ENCODE data around the gene CYB5R4.

CYB5R4 gene

GRCh38 chr6:83859410-83860358 is at the start of gene CYB5R4:
Gene CYB5R4, plus strand, starts transcription at chr6:83859689. Its CDS starts 94 bp downstream, at chr6:83859783.
- peak; percentile 83 for DNase-seq

DNA sequence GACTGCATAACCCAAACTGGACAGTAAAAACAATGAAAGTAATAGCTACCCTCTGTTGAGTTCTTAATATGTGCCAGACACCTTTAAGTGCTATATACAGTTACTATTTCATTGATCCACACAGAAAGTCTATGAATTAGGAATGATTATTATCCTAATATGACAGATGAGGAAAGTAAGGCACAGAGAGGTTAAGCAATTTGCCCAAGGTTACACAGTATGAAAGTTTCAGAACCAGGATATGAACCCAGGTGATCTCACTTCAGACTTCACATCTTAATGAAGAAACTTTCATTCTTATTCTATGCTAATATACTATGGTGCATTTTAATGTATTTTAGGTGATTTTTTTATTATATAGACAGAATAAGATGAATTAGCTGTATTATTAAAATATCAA is 46.9 kb upstream of the CYB5R4 start:
- DNase-seq: no peak

DNA sequence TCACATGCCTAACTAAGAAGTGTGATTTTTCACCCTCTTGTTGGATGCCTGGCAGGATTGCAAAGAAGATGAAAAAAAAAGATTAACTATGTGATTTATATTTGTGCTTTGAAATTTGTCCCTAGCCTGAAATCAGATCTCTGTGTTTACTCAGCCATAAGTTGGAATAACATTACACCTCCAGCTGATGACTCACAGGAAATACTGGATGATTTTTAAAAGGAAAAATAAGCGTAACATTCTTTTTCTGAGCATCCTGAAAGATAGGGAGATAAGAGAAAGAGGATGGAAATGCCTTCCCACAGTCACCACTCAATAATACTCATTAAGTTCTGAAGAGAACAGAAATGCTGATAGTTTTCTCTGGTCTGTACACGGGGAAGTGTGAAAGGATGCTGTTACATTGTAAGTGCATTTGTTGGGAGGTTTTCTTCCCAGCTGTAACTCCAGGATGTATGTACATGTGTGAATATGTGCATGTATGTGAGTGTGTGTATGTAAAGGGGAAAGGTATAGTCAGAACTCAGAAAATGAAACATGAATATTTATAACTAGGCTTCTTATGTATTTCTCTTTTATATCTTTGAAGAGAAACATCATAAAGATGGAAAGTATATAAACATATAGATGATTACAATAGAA is 43.7 kb upstream of the CYB5R4 start:
- no peak for DNase-seq

DNA sequence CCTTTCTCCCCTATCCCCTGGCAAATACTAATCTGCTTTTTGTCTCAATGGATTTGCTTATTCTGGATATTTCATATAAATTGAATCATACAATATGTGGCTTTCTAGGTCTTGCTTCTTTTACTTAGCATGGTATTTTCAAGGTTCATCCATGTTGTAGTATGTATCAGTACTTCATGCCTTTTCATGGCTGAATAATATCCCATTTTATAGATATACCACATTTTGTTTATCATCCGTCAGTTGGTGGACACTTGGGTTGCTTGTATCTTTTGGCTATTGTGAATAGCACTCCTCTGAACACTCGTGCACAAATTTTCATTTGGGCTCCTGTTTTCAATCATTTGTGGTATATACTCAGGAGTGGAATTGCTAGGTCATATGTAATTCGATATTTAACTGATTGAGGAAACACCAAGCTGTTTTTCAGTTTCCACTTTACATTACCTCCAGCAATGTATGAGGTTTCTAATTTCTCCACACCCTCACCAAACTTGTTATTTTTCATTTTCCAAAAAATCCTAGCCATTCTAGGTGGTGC is 36.8 kb upstream of the CYB5R4 start:
- no peak for DNase-seq

DNA sequence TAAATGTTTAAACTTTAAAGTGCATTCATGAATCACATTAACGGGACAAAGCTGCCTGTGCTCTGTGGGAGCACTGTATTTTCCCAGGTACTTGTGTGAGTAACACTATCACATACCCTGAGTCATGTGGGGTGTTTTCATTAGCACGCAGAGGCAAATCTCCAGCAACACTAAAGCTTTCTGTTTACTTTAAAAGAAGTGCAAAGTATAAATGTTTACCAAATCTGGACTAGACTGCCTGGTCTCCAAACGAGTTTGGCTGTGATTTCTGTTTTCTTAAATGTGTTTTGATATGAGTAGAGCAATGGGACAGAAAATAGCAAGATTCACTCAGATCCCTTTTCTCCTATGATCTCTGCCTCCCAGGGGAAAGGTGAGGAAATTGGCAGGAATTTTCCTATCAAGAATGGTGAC is 35.1 kb upstream of the CYB5R4 start:
- DNase-seq: no peak

GRCh38 chr6:83824831-83825230 is 34.7 kb upstream of the CYB5R4 start:
- DNase-seq: no peak

DNA sequence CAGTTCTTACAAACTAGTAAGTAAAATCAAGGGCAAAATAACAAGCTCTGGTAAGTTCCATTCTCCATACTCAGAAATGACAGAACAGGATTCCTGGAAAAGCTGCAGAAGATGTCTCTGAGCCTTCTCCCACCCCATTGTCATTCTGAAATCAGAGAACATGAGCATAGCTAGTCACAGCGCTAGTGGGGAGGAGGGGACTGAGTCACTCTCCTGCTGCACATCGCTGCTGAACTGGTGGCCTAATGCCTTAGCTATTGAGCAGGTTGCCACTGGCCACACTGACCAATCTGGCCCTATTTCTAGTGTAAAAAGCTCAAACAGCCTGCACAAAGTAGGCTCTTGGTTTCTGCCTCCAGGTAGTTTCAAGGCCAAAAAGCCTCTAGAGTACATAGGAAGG is 32.4 kb upstream of the CYB5R4 start:
- DNase-seq: no peak

- no peak for DNase-seq
Measured at GRCh38 chr6:83838727-83839126, 20.8 kb upstream of the CYB5R4 start.

- DNase-seq: no peak
Measured at GRCh38 chr6:83844170-83844569, 15.3 kb upstream of the CYB5R4 start.

GRCh38 chr6:83846291-83846690 is 13.2 kb upstream of the CYB5R4 start:
- DNase-seq: no peak

DNA sequence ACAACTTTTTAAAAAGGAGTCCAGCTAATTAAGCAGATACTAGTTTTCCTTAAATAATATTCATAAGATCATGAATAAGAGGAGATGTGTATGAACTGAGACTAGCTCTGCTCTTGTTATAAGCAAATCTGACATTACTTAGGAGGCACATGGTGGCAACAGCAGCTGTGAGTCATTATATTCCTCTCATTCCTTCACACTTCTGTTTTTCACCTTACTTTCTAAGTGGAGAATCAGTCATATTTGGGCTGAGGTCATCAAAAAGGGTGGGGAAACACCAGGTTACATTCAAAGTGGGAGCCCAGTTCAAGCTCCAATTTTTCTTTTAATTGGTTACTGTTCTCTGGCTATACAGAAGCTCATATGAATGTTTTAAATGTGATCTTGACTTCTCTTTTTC is 12.3 kb upstream of the CYB5R4 start:
- no peak for DNase-seq

- no peak for DNase-seq
Measured at GRCh38 chr6:83849127-83849526, 10.4 kb upstream of the CYB5R4 start.

GRCh38 chr6:83849610-83850009 is 9.9 kb upstream of the CYB5R4 start:
- DNase-seq: no peak

DNA sequence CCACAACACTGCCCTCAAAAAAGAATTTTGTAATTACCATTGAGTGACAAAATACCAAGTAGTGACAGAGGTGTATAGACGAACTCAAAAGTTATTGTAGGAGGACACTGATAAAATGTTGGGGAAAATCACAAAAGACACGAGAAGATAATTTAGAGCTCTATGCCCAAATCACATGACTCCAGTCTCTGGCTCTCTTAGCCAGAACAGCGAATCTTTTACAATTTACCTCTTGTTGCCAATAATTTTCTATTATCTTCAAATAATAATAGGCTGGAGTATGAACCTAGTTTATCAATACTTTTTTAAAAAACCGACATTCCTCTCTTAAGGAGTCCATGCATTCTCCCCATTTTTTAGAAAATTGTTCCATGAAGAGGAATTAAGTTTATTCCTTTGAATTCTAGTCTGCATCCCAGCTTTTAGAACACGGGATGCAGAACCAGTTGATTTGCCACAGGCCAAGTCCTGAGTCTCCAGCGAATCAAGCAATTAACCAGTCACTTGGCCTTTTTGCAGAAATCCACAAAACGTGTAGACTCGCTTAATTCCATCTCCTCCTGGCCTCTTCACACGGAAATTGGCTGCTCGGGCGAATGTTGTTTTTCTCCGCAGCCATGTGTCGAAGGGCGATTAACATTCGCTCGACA is 6.8 kb upstream of the CYB5R4 start:
- DNase-seq: peak; percentile 49

- DNase-seq: peak; percentile 61
Measured at GRCh38 chr6:83853178-83854000, 6.1 kb upstream of the CYB5R4 start, which contains the start of gene RIPPLY2. Gene RIPPLY2, plus strand, starts transcription at chr6:83853360. Its CDS starts 57 bp downstream, at chr6:83853417.

DNA sequence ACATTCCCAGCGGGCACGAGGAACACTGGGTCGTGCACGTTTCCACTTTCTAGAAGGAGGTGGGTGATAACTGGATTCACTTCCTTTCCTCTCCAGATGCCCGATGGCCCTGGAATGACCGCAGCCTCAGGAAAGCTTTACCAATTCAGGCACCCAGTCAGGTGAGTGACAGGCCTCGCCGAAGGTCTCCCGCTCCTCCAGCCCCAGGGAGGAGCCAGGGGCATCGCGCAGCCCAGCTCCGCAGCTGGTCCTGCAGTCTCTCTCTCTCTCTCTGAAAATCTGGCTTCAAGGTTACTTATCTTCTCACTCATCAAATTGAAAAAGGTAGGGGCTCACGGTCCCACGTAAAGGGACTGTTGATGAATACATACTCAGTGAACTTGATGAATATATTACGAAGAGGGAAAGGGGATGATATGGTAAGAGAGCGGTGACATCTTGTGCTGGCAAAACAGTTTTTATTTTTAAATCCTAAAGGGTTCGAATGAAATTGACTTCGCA is 5.4 kb upstream of the CYB5R4 start:
- DNase-seq: peak; percentile 30

DNA sequence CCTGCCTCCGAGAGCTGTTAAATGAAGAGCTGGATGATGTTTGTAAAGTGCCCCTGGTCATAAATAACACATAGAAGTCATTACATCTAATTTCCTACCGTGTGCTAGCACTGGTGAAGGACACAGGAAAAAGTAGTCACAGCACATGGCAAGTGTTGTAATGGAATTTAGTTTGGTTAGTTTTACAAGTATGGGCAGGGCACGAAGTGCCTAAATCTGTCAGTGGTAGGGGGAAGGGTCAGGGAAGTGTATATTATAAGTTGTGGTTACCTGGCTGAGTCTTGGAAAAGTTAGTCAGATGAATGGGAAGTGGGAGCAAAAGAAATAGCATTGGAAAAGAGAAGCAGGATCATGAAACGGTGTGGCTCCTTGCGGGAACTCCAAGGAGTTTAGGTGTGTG is 4.7 kb upstream of the CYB5R4 start:
- no peak for DNase-seq

DNA sequence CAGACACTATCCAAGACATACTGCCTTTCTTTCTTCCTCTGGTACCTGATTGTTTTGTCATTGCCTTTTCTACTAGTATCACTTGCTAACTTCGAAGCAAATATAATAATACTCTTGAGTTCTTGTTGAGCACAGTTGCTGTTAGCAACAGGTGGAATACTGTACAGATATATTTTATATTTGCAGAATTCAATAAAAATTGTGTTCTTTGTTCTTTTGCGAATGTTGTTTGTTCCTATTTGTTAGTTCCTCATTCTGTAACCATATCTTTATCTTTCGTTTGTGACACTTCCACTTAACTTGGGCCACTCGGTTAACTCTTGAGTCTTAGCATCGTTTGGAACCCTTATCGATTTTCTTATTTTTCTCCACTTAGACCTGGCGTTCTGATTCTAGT is 868 bp downstream of the CYB5R4 start:
- no peak for DNase-seq

DNA sequence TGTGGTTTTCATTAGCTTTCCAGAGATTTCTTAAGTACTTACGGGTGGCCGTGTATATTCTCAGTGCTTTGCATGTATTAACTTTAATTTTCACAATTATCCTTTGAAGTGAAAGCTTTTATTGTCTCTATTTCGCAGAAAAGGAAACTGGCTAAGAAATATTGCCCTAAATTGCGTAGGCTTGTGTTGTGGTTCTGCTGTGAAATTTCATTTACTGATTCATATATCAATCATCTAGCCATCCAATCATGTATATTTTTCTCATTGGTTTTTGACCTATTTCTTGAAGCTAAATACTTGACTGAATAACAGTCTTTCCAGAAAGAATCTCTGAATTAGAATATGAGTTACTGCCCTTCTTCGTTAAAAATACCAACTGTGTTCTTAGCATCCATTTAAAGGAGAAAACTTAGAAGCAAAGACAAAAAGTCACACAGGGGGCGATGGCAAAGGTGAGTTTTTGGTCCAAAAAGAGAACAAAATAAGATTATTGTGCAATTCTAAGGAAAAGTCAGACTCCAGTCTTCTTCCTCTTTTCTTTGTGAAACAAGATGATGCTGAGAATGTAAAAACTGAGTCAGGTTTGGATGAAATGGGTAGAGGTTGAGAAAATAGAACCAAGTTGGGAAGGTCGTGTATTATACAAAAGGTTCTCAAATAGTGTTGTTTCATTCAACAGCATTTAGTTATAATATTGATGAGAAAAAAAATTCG is 1.4 kb downstream of the CYB5R4 start:
- DNase-seq: no peak

DNA sequence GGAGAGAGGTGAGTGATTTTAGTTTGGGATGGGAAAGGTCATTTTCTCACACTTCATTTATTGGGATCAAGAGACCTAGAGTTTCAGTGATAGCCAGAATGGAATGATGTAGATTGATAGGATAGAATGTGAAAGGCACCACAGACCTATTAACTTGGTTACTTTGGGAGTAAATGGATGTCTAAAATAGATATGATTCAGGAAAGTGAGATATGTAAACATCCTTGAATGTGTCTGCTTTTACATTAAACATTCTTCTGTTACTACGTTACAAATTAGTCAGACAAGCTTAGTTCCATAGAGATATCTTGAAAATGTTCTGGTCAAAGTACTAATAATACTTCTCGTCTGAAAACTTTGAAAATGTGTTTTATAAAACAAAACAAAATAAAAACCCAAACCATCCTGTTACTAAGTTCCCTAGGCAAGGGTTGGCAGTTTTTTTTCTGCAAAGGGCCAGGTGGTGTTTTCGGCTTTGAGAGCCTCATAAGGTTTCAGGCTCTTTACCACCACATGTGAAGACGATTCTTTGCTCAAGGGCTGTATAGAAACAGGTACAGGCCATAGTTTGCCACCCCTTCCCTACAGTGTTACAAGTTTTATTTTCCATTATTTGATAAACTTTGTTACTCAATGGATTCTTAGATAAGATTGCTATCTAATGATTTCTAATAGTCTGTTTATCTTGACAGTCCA is 3.4 kb downstream of the CYB5R4 start:
- DNase-seq: no peak

DNA sequence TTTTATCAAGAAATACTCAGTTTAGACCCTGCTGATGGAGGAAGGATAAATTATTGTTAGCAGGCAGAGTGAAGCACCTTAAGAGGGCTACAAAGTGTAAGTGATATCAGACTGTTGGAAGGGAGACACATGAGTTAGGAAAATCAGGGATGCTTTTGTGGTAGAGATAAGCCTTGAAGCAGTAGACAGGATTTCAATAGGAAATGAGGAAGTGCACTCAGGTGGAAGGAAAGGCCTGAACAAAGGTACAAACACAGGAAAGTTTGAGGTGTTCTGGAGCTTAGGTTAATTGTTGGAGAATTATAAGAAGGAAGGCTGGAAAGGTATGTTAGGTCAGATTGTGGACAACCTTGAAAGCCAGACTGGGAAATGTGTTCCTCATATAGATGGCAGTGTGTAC is 7.6 kb downstream of the CYB5R4 start:
- no peak for DNase-seq
